Measurements from ENCODE around the gene ADH5. TPM values are rescaled to one million over a fixed set of nuclear protein-coding genes. Genes with fewer than 3 reads are reported as not detected.
"Not testable (repeated sequence)": the region's sequence is repeated elsewhere in the genome, so short reads cannot be mapped to it uniquely, and the experiment has no call there.

ADH5 gene
- polyA plus RNA-seq, 6 donors from 2014 or later: 89.6 to 122 (median 100) TPM

GRCh38 chr4:99047710-99048109 lies 40.9 kb downstream of the ADH5 start:
- H3K4me3 Mint-ChIP-seq: no peak overlapping the region
- ATAC-seq (ENCODE audit: low read depth in 2 of 2) (no peak), DNase-seq (no peak)
- H3K27me3 Mint-ChIP-seq: no peaks in the 10 kb centered on the region
- H3K36me3 Mint-ChIP-seq: peaks cover 16 to 23% of the 10 kb centered on the region in 2 donors
- no peaks in the 10 kb centered on the region for H3K9me3 Mint-ChIP-seq
- peaks cover 16 to 18% (median 17%) of the 10 kb centered on the region in 3 donors for H3K4me1 Mint-ChIP-seq
- H3K27ac Mint-ChIP-seq: no peak overlapping the region

GRCh38 chr4:99043346-99043745 lies 45.2 kb downstream of the ADH5 start:
- ATAC-seq (ENCODE audit: low read depth in 2 of 2) (peak in 1 of 2 donors; percentile 21), DNase-seq (no peak)
- no peaks in the 10 kb centered on the region for H3K27me3 Mint-ChIP-seq
- peaks cover 8 to 11% (median 9%) of the 10 kb centered on the region in 3 donors for H3K4me1 Mint-ChIP-seq
- peak overlapping the region in 3 of 8 donors; percentile 7 to 58 (median 43) for H3K4me3 Mint-ChIP-seq
- H3K36me3 Mint-ChIP-seq: peaks cover 8 to 18% of the 10 kb centered on the region in 2 donors
- H3K27ac Mint-ChIP-seq: peak overlapping the region; percentile 0 to 96 (median 82)
- H3K9me3 Mint-ChIP-seq: peaks cover 0 to 4% (median 1%) of the 10 kb centered on the region in 7 donors

GRCh38 chr4:99038213-99038612 lies 50.4 kb downstream of the ADH5 start:
- DNase-seq: no peak
- H3K9me3 Mint-ChIP-seq: peaks cover 0 to 11% (median 7%) of the 10 kb centered on the region in 7 donors
- peaks cover 7 to 36% of the 10 kb centered on the region in 2 donors for H3K36me3 Mint-ChIP-seq
- no peak for ATAC-seq (ENCODE audit: low read depth in 2 of 2)
- H3K4me1 Mint-ChIP-seq: peaks cover 3 to 13% (median 3%) of the 10 kb centered on the region in 3 donors
- no peaks in the 10 kb centered on the region for H3K27me3 Mint-ChIP-seq
- H3K4me3 Mint-ChIP-seq: no peak overlapping the region
- no peak overlapping the region for H3K27ac Mint-ChIP-seq

- peak overlapping the region in 1 of 6 donors; percentile 36 for H3K27ac Mint-ChIP-seq
Measured at GRCh38 chr4:99033956-99034355, 54.6 kb downstream of the ADH5 start.

GRCh38 chr4:99029852-99030251 lies 58.7 kb downstream of the ADH5 start:
- DNase-seq (no peak), ATAC-seq (ENCODE audit: low read depth in 2 of 2) (peak in 1 of 2 donors; percentile 35)
- Mint-ChIP-seq H3K27ac (peak overlapping the region in 5 of 6 donors; percentile 34 to 95 (median 64)), H3K4me1 (peaks cover 28 to 52% (median 50%) of the 10 kb centered on the region in 3 donors), H3K27me3 (no peaks in the 10 kb centered on the region), H3K4me3 (peak overlapping the region in 6 of 8 donors; percentile 35 to 61 (median 47)), H3K36me3 (peaks cover under 1 to 6% of the 10 kb centered on the region in 2 donors), H3K9me3 (no peaks in the 10 kb centered on the region)

More at GRCh38 chr4:99033956-99034355, 54.6 kb downstream of the ADH5 start:
- Mint-ChIP-seq H3K36me3 (peaks cover 7 to 32% of the 10 kb centered on the region in 2 donors), H3K9me3 (peaks cover 0 to 11% (median 7%) of the 10 kb centered on the region in 7 donors), H3K4me1 (peaks cover 16 to 25% (median 21%) of the 10 kb centered on the region in 3 donors), H3K27me3 (no peaks in the 10 kb centered on the region), H3K4me3 (no peak overlapping the region)
- ATAC-seq (ENCODE audit: low read depth in 2 of 2) (no peak), DNase-seq (no peak)

GRCh38 chr4:99029018-99029735 lies 59.4 kb downstream of the ADH5 start:
- peak in 1 of 2 donors; percentile 32 for ATAC-seq (ENCODE audit: low read depth in 2 of 2)
- Mint-ChIP-seq H3K4me1 (peaks cover 35 to 59% (median 56%) of the 10 kb centered on the region in 3 donors), H3K27ac (peak overlapping the region in 5 of 6 donors; percentile 28 to 95 (median 44)), H3K4me3 (peak overlapping the region in 6 of 8 donors; percentile 35 to 61 (median 47)), H3K9me3 (no peaks in the 10 kb centered on the region), H3K27me3 (no peaks in the 10 kb centered on the region), H3K36me3 (peaks cover 0 to 3% of the 10 kb centered on the region in 2 donors)
- no peak for DNase-seq

GRCh38 chr4:99028187-99028586 lies 60.4 kb downstream of the ADH5 start:
- Mint-ChIP-seq H3K4me1 (peaks cover 45 to 61% (median 58%) of the 10 kb centered on the region in 3 donors), H3K9me3 (no peaks in the 10 kb centered on the region), H3K36me3 (no peaks in the 10 kb centered on the region), H3K27me3 (no peaks in the 10 kb centered on the region), H3K4me3 (no peak overlapping the region), H3K27ac (peak overlapping the region in 2 of 6 donors; percentile 29 to 47)
- no peak for ATAC-seq (ENCODE audit: low read depth in 2 of 2)
- DNase-seq: no peak

GRCh38 chr4:99027304-99027703 lies 61.3 kb downstream of the ADH5 start:
- Mint-ChIP-seq H3K27ac (peak overlapping the region; percentile 26 to 81 (median 53)), H3K4me3 (no peak overlapping the region), H3K9me3 (no peaks in the 10 kb centered on the region), H3K4me1 (peaks cover 51 to 67% (median 65%) of the 10 kb centered on the region in 3 donors), H3K27me3 (no peaks in the 10 kb centered on the region), H3K36me3 (no peaks in the 10 kb centered on the region)
- DNase-seq: no peak
- ATAC-seq (ENCODE audit: low read depth in 2 of 2): no peak

- H3K4me1 Mint-ChIP-seq: peaks cover 62 to 81% (median 67%) of the 10 kb centered on the region in 3 donors
- peaks cover 8 to 14% (median 10%) of the 10 kb centered on the region in 7 donors for H3K9me3 Mint-ChIP-seq
- ATAC-seq (ENCODE audit: low read depth in 2 of 2) (no peak), DNase-seq (no peak)
- H3K4me3 Mint-ChIP-seq: no peak overlapping the region
- H3K27me3 Mint-ChIP-seq: no peaks in the 10 kb centered on the region
- peak overlapping the region in 5 of 6 donors; percentile 1 to 88 (median 40) for H3K27ac Mint-ChIP-seq
- H3K36me3 Mint-ChIP-seq: peaks cover 12 to 15% of the 10 kb centered on the region in 2 donors
Measured at GRCh38 chr4:99025506-99025905, 63.1 kb downstream of the ADH5 start.

GRCh38 chr4:99024481-99025275 lies 63.9 kb downstream of the ADH5 start:
- ATAC-seq (ENCODE audit: low read depth in 2 of 2) (no peak), DNase-seq (no peak)
- H3K9me3 Mint-ChIP-seq: peaks cover 9 to 18% (median 11%) of the 10 kb centered on the region in 7 donors
- H3K36me3 Mint-ChIP-seq: peaks cover 18 to 19% of the 10 kb centered on the region in 2 donors
- peaks cover 55 to 75% (median 61%) of the 10 kb centered on the region in 3 donors for H3K4me1 Mint-ChIP-seq
- H3K27me3 Mint-ChIP-seq: no peaks in the 10 kb centered on the region
- H3K4me3 Mint-ChIP-seq: peak overlapping the region in 1 of 8 donors; percentile 32
- H3K27ac Mint-ChIP-seq: peak overlapping the region in 5 of 6 donors; percentile 2 to 93 (median 72)

- not testable (repeated sequence) for H3K27me3 Mint-ChIP-seq; H3K4me3 Mint-ChIP-seq; ATAC-seq (ENCODE audit: low read depth in 2 of 2); DNase-seq
- peaks cover 26 to 27% of the 10 kb centered on the region in 2 donors for H3K36me3 Mint-ChIP-seq
- peak overlapping the region in 4 of 6 donors; percentile 2 to 93 (median 14) for H3K27ac Mint-ChIP-seq
- peaks cover 53 to 74% (median 61%) of the 10 kb centered on the region in 3 donors for H3K4me1 Mint-ChIP-seq
- peaks cover 11 to 19% (median 13%) of the 10 kb centered on the region in 7 donors for H3K9me3 Mint-ChIP-seq
Measured at GRCh38 chr4:99023800-99024251, 64.8 kb downstream of the ADH5 start.

- peaks cover 11 to 19% (median 13%) of the 10 kb centered on the region in 7 donors for H3K9me3 Mint-ChIP-seq
- peak overlapping the region in 1 of 8 donors; percentile 37 for H3K4me3 Mint-ChIP-seq
- ATAC-seq (ENCODE audit: low read depth in 2 of 2) (no peak), DNase-seq (no peak)
- H3K4me1 Mint-ChIP-seq: peaks cover 53 to 76% (median 58%) of the 10 kb centered on the region in 3 donors
- H3K27ac Mint-ChIP-seq: peak overlapping the region in 1 of 6 donors; percentile 9
- peaks cover 27% of the 10 kb centered on the region in 2 donors for H3K36me3 Mint-ChIP-seq
- no peaks in the 10 kb centered on the region for H3K27me3 Mint-ChIP-seq
Measured at GRCh38 chr4:99022566-99022965, 66.0 kb downstream of the ADH5 start.

- H3K4me1 Mint-ChIP-seq: peaks cover 52 to 74% (median 53%) of the 10 kb centered on the region in 3 donors
Measured at GRCh38 chr4:99021386-99021785, 67.2 kb downstream of the ADH5 start.

More at GRCh38 chr4:99021386-99021785, 67.2 kb downstream of the ADH5 start:
- Mint-ChIP-seq H3K9me3 (peaks cover 11 to 19% (median 13%) of the 10 kb centered on the region in 7 donors), H3K27me3 (no peaks in the 10 kb centered on the region), H3K27ac (peak overlapping the region in 1 of 6 donors; percentile 65), H3K36me3 (peaks cover 27% of the 10 kb centered on the region in 2 donors), H3K4me3 (peak overlapping the region in 1 of 8 donors; percentile 2)
- ATAC-seq (ENCODE audit: low read depth in 2 of 2) (no peak), DNase-seq (no peak)

Data from naive B cell (primary cell).